ENCODE results near the gene MYO7B.

Gene MYO7B

DNA sequence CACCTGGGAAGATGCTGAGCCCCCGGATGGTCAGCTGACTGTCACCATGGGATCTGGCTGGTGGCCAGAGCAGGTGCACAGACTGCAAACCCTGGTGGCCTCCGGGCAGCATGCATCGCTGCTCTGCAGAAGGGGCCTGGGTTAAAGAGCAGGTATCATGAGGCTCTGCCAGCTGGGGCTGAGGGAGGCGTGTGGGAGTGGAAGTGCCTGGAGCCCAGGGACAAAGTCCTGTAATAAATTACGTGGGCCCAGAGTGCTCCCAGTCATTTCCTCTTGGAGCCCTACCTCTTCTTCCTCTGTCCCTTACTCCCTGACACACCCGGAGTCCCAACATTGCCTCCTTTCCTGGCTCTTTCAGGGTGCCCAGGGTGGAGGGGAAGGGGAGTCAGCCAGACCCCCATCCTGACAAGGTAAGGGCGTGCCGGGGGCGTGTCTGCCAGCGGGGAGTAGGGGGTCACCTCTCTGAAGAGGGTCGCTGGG, at the start of gene MYO7B:
TSS of gene MYO7B (plus strand) at position 262 of the 480 bp plus-strand sequence. CDS start 24,040 bp downstream, outside the sequence.
- no peak for DNase-seq

DNA sequence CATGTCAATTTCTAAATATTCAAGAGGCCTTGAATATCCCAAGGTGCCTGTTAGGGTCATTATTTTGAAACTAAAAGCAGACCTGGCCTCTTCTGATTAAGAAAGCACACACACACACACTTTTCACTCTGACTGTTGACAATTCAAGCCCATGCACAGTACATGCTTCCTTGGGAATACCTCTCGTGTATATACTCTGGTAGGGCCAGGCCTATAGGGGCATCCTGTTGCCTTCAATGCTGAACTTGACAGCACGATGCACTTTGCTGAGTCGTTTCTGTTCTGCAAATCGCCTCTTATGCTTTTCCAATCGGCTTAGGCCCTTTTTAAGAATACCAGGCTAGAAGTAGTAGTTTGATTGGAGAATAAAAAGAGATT, 49.8 kb upstream of the MYO7B start:
- no peak for DNase-seq

DNA sequence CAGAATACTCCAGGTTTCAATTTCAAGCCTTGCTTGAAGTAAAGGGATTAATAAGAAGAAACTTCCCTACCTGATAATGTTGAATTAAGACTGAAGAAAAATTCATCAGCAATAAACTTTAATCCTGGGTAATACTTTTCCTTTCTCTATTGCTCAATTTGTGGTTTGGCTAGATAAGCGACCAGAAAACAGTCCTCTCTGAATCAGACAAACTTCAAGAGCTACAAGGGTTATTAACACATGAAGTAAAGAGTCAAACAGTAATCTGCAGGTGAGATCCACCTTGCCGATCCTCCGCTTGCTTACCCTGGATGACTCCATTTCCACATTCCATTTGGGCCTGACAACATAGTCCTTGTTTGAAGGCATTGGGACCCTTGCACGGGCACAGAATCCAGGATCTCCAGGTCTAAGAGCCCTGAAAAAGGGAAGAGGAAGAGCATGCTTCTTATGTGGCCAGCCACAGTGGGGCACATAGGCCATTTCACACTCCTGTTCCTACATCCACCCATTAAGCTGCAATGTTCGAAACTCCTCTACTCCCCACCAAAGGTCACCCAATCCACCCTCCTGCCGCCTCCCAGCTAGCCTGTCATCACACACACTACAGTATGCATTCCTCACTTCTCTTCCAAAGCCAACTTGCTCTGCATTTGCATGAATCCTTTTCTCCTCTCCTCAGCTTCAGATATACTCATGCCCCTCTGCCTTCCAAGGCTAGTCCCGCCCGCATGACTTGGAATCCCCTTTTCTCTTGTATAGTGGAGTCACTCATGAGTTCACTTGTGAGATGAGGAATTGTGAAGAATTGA, 49.0 kb upstream of the MYO7B start:
- no peak for DNase-seq

DNA sequence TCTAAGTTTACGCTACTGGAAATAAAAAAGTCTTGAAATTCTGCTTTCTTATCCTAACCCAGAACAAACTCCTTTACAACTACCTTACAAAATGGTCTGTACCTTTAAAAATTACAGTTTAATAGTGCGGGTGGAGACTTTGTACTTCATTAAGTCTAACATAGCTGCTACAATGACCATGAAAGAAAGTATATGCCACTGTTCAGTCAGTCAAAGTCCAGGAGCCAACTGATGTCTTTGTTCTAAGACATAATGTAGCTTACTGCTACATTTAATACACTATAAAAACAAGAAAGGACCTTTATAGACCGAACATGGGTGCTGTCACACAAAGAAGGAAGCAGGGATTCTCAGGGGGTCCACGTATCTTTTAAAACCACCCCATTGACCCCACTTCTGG, 45.2 kb upstream of the MYO7B start:
- no peak for DNase-seq

DNA sequence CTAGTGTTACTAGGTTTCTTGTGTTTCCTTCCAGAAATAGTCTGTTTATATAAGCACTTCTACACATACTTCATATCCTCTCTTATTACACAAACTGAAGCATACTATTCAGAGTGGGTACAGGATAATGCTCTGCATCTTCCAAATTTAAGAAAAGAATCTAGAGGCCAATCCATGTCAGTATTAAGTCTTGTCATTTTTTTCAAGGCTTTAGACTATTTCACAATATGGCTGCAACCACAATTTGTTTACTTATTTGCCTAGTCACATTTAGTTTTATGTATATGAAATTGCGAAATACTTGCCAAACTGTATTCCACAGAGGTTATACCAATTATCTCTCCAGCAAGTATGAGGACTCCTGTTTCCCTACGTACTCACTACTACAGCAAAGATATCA, 37.1 kb upstream of the MYO7B start:
- no peak for DNase-seq

DNA sequence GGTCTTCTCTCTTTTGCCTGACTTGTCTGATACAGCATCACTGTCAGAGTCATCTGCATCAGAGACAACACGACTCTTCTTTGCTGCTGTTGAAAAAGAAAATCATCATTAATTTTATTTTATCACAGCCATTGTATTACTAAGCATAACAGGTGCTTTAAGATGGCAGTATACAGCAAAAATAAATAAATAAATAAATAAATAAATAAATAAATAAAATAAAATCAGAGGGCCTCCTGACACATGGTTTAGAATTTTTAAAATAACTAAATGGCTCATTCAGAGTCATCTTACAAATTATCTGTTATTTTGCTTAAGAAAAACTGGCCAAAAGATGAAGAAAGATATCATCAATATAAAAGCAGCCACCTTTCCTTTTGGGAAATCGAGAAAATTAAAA, 32.0 kb upstream of the MYO7B start:
- DNase-seq: no peak

DNA sequence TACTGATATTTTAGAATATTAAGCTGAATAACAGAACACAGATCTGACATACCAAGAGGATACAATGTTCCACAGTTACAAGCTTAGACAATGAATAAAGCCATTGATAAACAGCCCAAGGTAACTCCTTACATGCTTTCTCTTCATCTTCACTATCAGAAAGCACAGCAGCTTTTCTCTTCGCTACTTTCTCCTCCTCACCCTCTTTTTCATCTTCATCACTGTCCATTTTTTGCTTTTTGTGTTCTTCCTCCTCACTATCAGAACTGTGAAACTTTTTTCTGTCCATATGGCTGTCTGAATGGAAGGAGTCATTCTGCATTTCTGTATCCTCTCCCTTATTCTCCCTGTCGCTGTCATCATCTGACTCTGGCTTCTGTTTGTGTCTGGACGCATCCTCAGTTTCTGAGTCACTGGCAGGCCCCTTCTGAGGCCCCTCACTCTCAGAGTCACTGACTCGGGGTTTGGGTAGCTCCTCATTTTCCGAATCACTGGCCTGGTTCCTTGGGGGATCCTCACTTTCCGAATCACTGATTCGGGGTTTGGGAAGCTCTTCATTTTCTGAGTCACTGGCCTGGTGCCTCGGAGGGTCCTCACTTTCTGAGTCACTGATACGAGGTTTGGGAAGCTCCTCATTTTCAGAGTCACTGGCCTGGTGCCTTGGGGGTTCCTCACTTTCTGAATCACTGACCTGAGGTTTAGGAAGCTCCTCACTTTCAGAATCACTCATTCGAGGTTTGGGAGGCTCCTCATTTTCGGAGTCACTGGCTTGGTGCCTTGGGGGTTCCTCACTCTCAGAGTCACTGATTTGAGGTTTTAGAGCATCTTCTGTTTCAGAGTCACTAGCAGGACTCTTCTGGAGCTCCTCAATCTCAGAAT, 30.7 kb upstream of the MYO7B start:
- no peak for DNase-seq

DNA sequence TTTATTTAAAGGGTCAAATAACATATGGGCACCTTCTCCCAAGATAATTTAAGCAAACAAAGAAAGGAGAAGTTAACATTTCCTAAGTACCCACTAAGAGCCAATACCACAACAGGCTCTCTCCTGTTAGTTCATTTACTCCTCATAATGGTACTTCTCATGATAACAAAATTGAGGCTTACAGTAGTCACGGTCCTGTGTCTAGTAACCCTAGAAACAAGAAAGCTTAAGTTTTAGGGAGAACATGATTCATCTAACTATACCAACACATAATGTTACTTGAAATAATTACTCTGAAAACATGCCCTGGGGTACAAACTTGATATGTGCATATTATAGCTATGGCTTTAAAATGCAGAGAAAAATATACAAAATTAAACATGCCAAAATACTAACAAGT, 29.0 kb upstream of the MYO7B start:
- no peak for DNase-seq

DNA sequence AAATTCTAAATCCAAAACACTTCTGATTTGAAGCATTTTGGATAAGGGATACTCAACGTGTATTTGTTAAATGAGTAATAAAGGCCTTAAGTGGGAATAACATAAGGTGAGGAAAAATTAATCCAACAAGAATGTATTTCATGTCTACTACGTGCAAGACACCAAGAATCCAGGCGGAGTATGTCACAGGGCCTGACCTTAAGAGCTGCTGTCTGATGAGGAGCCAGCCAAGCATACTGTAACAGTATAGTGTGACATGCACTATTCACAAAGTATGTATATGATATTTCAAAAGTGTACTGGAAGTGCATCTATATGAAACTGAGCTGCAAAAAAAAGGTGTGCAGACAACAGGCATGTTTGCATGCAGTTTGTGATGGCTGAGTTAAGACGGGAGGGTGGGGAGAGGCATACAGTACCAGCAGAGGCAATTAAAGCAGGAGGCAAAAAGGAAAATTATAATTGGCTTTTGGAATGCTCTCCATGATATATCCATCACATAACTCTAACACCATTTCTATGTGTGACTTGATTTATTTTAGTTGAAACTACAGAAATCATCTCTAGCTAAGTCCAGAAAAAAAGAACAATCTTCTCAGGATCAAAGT, 27.4 kb upstream of the MYO7B start:
- no peak for DNase-seq

DNA sequence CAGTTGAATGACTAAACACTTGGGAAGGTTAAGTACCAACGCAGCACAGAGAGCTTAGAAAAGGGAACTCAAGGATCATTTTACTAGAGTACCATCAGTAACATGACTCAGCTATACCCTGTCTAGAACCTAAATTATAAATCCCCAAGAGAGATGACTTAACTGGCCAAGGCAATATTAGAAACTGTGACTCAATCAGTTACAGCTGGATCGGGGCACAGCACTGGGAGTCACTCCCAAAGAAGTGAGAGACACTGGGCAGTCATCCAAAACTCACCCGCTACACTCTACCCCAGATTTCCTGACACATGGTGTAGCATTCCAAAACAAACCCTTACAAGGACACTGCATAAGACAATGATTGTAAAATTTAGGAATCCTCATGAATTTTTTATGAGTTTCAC, 26.9 kb upstream of the MYO7B start:
- peak; percentile 74 for DNase-seq

DNA sequence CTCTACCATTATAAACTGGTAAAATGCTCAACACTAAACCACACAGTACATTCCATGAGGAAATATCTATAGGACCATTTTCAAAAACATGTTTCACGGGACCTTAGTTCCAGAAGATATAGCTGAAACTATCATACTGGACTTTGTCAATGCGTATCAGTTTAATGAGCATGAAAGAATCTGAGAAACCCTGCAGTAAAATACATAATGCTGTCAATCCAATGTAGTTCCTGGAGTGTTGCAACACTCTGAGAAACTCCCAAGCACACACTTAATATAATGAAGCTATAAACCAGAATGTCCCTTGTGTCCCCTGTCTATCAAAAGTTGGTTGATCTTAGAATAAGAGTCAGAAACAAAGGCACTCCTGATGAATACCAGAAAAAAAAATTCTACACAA, 25.4 kb upstream of the MYO7B start:
- no peak for DNase-seq

DNA sequence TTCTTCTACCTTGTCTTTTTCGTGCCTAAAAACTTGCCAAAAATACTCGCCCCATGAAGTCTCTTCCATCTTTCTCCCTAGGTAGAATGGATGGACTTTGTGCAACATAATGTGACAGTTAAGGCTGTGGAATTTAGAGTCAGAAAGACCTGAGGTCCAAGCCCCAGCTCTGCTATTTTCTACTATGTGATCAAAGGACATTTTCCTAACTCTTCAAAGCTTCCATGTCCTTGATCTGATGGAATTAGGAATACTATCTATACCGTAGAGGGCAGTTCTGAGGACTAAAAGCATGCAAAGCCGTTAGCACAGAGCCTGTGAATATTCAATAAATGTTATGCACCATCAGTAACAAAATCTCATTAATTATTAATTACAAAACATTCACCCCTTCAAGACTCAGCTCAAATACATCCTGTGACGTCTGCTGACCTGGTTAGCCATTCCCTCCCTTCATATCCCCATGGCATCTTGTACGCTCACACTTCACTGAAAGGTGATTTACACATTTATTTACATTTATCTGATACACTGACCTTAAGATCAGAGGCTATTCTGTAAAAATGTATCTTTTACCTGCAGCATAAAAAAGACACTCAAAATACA, 24.3 kb upstream of the MYO7B start:
- no peak for DNase-seq

DNA sequence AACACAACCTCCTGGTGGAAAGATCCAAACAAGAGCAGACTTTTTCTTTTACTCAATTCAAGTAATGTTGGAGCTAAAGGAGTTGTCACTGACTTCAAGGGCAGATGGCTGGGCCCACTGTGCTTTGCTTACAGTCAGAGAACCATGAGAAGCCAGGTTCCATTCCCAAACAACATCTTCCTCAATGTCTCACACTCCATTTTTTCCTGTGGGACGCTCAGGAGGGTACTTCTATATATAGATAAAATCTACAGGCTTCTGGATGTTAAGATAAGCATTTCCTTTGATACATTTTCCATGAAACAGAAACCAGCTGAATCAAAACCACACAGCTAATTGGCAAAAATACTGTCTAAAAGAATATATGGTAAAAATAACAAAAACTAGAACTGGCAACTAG, 23.6 kb upstream of the MYO7B start:
- no peak for DNase-seq

DNA sequence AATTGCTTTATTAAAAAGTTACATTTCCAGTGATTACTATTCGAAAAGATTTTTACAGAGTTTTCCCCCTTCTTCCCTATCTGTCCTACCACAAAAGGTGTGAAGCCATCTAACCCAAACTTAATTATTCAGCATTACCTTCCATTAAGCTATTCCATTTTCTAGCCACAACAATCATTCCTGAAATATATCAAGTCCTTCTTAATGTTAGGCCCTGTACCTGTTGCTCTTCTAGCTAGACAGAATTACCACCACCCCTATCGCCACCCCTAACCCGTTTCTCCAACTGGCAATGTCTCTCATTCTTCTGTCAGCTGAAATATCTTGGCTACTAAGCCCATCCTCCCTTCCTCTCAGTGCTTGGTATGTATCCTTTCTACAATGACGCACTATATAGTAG, 23.1 kb upstream of the MYO7B start:
- no peak for DNase-seq

DNA sequence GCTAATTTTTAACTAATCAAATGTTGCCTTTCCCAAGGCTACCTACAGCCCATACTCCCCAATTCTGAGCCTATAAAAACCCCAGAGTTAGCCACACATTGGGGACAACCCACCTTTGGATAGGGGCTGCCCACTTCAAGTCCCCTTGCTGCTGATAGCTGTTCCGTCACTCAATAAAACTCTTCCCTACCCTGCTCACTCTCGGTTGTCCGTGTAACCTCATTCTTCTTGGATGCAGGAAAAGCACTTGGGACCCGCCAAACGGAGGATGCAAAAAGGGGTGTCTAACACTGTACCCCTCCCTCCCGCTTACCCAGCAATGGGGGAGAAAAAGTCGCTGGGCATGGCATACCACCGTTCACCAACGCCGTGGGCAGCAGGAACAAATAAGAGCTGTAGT, 21.4 kb upstream of the MYO7B start:
- no peak for DNase-seq

DNA sequence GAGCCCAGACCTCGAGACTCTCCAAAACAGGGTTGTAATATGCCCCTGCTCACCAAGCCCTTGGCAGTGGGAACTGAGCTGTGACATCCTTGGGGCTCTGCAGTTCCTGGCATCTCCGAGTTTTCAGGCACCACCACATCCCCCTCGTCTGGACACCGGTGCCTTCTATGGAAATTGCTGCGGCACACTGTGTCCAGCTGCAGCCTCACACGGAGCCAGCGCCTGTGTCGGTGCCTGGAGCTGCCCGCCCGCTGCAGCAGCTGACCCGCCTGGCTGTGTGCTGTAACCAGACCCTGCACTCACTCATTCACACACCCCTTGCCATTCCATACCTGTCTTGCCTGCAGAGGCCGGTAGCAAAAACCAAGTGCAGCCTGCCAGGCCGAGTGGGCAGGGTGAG, 21.0 kb upstream of the MYO7B start:
- DNase-seq: no peak

DNA sequence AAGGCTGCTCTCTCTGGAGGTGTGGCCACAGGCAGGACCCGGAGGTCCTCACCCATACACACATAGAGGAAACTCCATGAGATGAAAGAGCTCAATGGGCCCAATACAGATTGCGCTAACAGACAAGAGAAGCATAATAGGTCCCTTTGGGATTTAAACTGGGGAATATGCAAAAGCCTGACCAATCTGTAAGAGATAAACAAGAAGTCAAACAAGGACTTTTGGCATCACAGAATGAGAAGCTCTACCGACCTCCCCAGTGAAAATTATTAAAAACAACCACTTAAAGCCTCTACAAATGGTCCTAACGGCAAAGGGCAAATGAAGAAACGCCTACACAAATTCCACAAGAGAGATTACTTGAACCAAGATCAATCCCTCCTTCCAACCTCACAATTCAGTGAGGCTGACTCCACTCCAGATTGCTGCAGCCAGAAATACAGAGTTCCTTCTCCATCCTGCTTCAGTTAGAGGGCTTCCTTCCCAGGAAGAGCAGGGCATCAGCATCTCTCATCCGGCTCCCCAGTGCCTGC, 20.0 kb upstream of the MYO7B start:
- DNase-seq: no peak

DNA sequence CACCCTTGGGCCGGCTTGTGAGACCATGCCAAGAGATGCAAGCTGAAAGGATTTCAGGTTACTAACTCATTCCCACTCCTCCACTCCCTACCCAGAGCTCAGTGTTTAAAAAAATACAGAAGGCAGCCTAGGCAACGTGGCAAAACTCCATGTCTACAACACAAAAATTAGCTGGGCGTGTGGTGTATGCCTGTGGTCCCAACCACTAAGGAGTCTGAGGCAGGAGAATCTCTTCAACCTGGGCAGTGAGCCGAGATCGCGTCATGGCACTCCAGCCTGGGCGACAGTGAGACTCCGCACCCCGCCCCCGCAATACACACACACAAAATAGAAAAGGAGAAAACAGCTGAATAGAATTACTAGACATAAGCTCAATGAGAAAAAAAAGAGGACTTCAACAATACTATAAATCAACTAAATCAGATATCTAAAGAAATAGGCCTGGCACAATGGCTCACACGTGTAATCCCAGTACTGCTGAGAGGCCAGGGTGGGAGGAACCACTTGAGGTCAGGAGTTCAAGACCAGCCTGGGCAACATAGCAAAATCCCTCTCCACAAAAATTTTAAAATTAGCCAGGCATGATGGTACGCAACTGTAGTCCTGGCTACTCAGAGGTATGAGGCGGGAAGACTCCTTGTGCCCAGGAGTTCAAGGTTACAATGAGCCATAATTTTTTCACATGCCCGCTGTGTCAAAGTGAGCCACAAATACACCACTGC, 19.3 kb upstream of the MYO7B start:
- DNase-seq: peak; percentile 95

DNA sequence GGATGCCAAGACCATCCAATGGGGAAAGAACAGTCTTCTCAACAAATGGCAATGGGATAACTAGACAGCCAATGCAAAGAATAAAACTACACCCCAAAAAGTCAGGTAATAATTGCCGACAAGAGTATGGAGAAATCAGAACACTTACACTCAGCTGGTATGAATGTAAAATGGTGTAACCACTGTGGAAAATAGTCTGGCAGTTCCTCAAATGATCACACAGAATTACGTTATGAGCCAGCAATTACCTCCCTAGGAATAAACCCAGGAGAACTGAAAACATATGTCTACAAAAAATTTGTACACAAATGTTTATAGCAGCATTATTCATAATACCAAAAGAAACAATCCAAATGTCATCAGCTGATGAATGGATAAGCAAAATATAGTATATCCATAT, 18.0 kb upstream of the MYO7B start:
- no peak for DNase-seq

DNA sequence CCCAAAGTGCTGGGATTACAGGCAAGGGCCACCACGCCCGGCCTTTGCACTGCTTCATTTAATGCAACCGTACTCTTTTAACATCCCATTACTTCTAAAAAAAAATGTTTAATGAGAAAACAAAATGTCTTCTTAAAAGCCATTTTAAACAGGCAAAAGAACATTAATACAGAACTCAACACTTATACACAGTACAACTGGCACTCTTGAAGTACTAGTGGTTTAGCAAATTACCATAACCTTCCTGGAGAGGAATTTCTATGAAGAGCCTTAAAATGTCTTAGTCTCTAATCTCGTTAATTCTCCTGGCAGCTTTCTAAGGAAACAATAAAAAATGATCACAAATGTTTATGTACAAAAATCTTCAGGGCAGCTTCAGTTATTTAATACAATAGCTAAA, 15.1 kb upstream of the MYO7B start:
- no peak for DNase-seq

DNA sequence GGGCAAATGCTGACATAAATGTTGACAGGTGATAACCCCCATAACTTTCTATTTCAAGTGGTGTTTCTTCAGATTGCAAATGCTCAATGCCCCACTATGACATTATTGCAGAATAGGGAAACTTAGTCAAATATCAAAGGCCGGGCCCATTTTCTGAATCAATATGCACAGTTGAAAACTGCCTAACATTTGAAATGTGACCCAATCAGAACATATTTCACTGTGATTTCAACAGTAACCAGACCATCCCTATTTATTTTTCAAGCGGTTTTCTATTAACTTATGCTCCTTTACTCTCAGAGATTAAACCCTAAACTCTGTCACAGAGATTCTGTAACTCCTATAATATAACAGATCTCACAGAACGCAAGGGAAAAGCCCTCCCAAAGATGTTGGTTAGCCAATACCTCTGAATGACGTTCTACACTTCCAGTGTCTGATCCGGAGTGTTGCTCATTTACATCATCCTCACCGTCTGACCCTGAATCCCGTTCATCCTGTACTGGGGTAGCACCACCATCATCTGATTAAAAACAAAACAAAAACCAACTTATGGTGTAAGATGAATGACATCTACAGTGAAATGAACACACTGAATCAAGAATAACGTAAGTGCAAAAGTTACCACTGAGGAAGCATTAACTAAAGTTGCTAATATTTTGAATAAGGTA, 12.1 kb upstream of the MYO7B start:
- no peak for DNase-seq

Measured in NCI-H2029 treated with DMSO at 0.1 percent for 48 hours (cell line).